ENCODE data around the gene AFF3.
"Not testable (repeated sequence)": the region's sequence is repeated elsewhere in the genome, so short reads cannot be mapped to it uniquely, and the experiment has no call there.

DNA sequence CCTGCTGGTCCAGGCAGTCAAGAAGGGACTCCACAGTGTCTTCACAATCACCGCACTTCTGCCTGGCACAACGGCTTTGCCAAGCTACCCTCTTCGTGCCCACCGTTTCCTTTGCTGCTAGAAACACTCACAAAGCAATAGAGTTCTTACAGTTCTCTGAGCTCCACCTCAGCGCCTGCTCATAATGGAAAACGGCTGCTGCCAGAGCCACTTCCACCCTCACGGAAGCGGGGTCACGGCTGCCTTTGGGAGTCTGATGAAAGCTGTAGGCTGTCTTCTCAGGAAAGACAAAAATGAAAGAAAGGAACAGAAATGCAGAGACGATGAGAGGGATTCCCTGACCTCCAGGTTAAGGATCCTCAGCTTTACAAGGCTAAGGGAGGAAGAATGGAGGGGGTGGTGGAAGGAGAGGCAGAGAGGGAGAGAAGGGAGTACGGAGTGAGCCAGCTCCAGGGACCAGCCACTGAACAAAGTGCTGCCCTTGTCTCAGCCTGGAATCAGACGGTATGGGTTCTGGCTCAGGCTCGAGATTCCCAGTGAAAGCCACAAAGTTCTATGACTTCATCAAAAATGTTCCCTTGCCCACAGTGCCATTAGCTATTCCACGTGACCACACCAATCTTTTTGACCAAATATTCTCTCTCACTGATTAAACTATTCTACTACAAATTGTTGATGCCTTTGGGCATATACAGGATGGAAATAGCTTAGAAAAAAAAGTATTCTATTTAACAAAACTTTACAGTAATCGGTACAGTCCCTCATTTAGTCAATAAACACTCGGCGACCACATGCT, 58.8 kb downstream of the AFF3 start:
- TF ChIP-seq, protein P1, sequence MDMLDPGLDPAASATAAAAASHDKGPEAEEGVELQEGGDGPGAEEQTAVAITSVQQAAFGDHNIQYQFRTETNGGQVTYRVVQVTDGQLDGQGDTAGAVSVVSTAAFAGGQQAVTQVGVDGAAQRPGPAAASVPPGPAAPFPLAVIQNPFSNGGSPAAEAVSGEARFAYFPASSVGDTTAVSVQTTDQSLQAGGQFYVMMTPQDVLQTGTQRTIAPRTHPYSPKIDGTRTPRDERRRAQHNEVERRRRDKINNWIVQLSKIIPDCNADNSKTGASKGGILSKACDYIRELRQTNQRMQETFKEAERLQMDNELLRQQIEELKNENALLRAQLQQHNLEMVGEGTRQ (IDR thresholded peaks at IDR 0.05; ENCODE audit: borderline replicate concordance, low read depth, low read length): not testable (repeated sequence)
- TF ChIP-seq POLR2A (IDR thresholded peaks at IDR 0.05; ENCODE audit: low read depth, low read length): not testable (repeated sequence)

Measured in GM12878 (cell line).